Activated CD8-positive, alpha-beta T cell treated with anti-CD3 and anti-CD28 coated beads for 36 hours (primary cell): ENCODE data around the gene S100A7A. TPM values are rescaled to one million over a fixed set of nuclear protein-coding genes. Genes with fewer than 3 reads are reported as not detected.

ENCODE experiments used
- ATAC-seq: fragments of 200-7000 bp; cut with Tn5 transposase; one replicate; pipeline ENCODE4 v1.10.0; 2021; ENCODE audit warnings: mild to moderate bottlenecking, moderate library complexity
- CTCF ChIA-PET: fragments of 350-600 bp; sonication (Branson Sonifier 250); formaldehyde crosslinking; loops from one replicate; lab custom pipeline; 2021; ENCODE audit warnings: antibody characterized with exemption; lab: Charles Lee
- POLR2A ChIA-PET: fragments of 350-600 bp; sonication (Branson Sonifier 250); formaldehyde crosslinking; loops from one replicate; lab custom pipeline; 2021; ENCODE audit warnings: antibody characterized with exemption; lab: Charles Lee
- DNase-seq: peaks from one replicate; pipeline ENCODE4 v3.0.0-alpha.2; 2020
- H3K27ac Mint-ChIP-seq: one replicate; pipeline ENCODE4 v1.8.0; 2021; ENCODE audit warnings: mild to moderate bottlenecking, mixed read lengths
- H3K27me3 Mint-ChIP-seq: one replicate; pipeline ENCODE4 v1.8.0; 2021; ENCODE audit warnings: mixed read lengths
- H3K36me3 Mint-ChIP-seq: one replicate; pipeline ENCODE4 v1.8.0; 2021; ENCODE audit warnings: low read depth, mixed read lengths
- H3K4me1 Mint-ChIP-seq: one replicate; pipeline ENCODE4 v1.8.0; 2021; ENCODE audit warnings: low read depth, mixed read lengths
- H3K4me3 Mint-ChIP-seq: one replicate; pipeline ENCODE4 v1.8.0; 2021; ENCODE audit warnings: mild to moderate bottlenecking, moderate library complexity, mixed read lengths
- H3K9me3 Mint-ChIP-seq: one replicate; pipeline ENCODE4 v1.8.0; 2021; ENCODE audit warnings: mixed read lengths
- intact Hi-C: fragments of 100-400 bp; cut with micrococcal nuclease; formaldehyde crosslinking; loops from one replicate; pipeline ENCODE4 v1.10.0; 2022
- total RNA-seq, 2 experiments: library from RNA; stranded (reverse); gene quantifications; one replicate each; pipeline ENCODE4 v1.2.3, GENCODE V29; 2021
- TF ChIP-seq, protein P1 (sequence below): fragments of 200-600 bp; IDR thresholded peaks from one replicate; pipeline ENCODE4 v1.8.0; 2022; ENCODE audit warnings: antibody characterized with exemption, mild to moderate bottlenecking

Gene S100A7A
- total RNA-seq, 2 experiments from 2014 or later: not detected

DNA sequence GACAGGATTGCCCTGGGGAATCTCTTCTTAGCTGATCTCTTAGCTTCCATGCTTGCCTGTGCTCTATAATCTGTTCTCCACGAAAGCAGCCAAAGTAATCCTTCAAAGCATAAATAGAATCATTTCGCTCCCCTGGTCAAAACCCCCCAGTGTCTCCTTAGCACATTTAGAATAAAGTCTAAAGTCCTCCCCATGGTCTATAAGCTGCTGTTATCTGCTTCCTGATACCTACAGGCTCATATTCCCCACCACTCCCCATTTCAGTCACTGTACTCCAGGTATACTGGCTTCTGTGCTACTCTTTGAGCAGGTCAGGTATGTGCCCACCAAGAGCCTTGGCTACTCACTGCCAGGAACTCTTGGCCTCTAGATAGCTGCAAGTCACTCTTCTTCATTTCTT lies 43.7 kb upstream of the S100A7A start:
- Mint-ChIP-seq H3K27ac (no peak overlapping the region), H3K27me3 (peaks cover 6% of the 10 kb centered on the region), H3K9me3 (no peaks in the 10 kb centered on the region), H3K4me3 (no peak overlapping the region), H3K36me3 (no peaks in the 10 kb centered on the region), H3K4me1 (no peaks in the 10 kb centered on the region)
- ChIA-PET POLR2A (interaction anchor here (1.0 kb wide), 1 partner anchor 426 kb away, joined by 3 read pairs; no protein-coding TSS in a partner anchor), CTCF (interaction anchor here (1.1 kb wide), 1 partner anchor 21 kb away, joined by 3 read pairs; no protein-coding TSS in a partner anchor)
- ATAC-seq: no peak
- TF ChIP-seq, protein P1, sequence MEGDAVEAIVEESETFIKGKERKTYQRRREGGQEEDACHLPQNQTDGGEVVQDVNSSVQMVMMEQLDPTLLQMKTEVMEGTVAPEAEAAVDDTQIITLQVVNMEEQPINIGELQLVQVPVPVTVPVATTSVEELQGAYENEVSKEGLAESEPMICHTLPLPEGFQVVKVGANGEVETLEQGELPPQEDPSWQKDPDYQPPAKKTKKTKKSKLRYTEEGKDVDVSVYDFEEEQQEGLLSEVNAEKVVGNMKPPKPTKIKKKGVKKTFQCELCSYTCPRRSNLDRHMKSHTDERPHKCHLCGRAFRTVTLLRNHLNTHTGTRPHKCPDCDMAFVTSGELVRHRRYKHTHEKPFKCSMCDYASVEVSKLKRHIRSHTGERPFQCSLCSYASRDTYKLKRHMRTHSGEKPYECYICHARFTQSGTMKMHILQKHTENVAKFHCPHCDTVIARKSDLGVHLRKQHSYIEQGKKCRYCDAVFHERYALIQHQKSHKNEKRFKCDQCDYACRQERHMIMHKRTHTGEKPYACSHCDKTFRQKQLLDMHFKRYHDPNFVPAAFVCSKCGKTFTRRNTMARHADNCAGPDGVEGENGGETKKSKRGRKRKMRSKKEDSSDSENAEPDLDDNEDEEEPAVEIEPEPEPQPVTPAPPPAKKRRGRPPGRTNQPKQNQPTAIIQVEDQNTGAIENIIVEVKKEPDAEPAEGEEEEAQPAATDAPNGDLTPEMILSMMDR: no peak
- DNase-seq: no peak
- intact Hi-C loops: no loop called here

DNA sequence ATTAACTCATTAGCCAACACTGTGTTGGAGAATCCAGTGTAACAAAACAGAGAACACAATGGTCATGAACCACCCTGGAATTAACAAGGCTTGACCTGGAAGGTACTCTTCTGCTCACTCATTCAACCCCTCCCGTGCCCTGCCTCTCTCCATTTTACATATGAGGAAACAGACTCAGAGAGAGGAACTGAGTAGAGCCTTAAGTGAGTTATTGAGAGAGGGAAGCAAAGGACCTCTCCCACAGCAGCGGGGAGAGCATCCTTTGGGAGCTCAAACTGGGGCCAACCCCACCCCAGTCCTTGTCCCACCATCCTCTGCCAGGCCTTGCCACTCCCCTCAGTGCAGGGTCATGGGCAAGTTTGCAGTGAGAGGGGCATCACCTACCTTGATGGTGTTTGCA lies 42.2 kb upstream of the S100A7A start:
- Mint-ChIP-seq H3K27ac (no peak overlapping the region), H3K27me3 (peaks cover 9% of the 10 kb centered on the region), H3K4me3 (no peak overlapping the region), H3K4me1 (no peaks in the 10 kb centered on the region), H3K36me3 (no peaks in the 10 kb centered on the region), H3K9me3 (no peaks in the 10 kb centered on the region)
- intact Hi-C loops: no loop called here
- POLR2A ChIA-PET: no interaction called here
- DNase-seq (no peak), ATAC-seq (no peak)
- CTCF ChIA-PET: interaction anchor here (1.3 kb wide), 1 partner anchor 30 kb away, joined by 4 read pairs; no protein-coding TSS in a partner anchor
- TF ChIP-seq, protein P1: no peak

DNA sequence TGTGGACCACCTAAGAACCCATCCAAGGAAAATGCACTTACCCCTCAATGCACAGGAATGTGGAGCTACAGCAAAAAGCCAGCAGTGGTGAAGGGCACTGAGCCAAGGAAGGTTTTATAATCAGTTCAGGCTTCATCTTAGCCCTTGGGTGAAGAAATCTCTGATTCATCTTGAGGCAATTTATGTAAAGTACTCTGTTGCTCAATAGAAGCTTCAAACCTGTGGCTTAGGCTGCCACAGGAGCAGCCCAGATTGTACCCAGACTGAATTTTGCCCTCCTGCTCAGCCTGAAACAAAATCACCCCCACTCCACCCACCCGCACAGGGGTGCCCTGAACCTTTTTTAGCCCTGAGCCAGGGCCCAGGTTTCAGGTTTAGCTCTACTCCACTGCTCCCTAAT lies 40.8 kb upstream of the S100A7A start, which contains the start of gene S100A12:
TSS of gene S100A12 (minus strand) at position 111 of the 400 bp plus-strand sequence. CDS start 1,029 bp downstream, outside the sequence.
- TF ChIP-seq, protein P1: no peak
- CTCF ChIA-PET: interaction anchor here (1.0 to 1.8 kb wide), 4 partner anchors 22 to 90 kb away, joined by 3 to 5 read pairs (median 4); no protein-coding TSS in a partner anchor

GRCh38 chr1:153379591-153379990 lies 36.7 kb upstream of the S100A7A start:
- H3K4me3 Mint-ChIP-seq: no peak overlapping the region

More for the DNA sequence above, 40.8 kb upstream of the S100A7A start, which contains the start of gene S100A12:
- Mint-ChIP-seq H3K27ac (no peak within 1 kb of the TSS), H3K36me3 (no peaks in the 10 kb centered on the region), H3K9me3 (no peaks in the 10 kb centered on the region), H3K4me1 (no peaks in the 10 kb centered on the region), H3K27me3 (peaks cover 9% of the 10 kb centered on the region), H3K4me3 (no peak within 1 kb of the TSS)
- POLR2A ChIA-PET: no interaction called here
- no peak for DNase-seq
- intact Hi-C loops: no loop called here
- no peak for ATAC-seq

GRCh38 chr1:153380711-153381110 lies 35.6 kb upstream of the S100A7A start:
- ATAC-seq (no peak), DNase-seq (no peak)
- ChIA-PET POLR2A (no interaction called here), CTCF (no interaction called here)
- Mint-ChIP-seq H3K4me3 (no peak overlapping the region), H3K4me1 (no peaks in the 10 kb centered on the region), H3K27ac (no peak overlapping the region), H3K36me3 (no peaks in the 10 kb centered on the region), H3K9me3 (peaks cover 11% of the 10 kb centered on the region), H3K27me3 (peaks cover 22% of the 10 kb centered on the region)
- intact Hi-C loops: no loop called here
- TF ChIP-seq, protein P1: no peak

More at GRCh38 chr1:153379591-153379990, 36.7 kb upstream of the S100A7A start:
- Mint-ChIP-seq H3K36me3 (no peaks in the 10 kb centered on the region), H3K9me3 (peaks cover 11% of the 10 kb centered on the region), H3K4me1 (no peaks in the 10 kb centered on the region), H3K27ac (no peak overlapping the region), H3K27me3 (peaks cover 22% of the 10 kb centered on the region)
- ChIA-PET CTCF (no interaction called here), POLR2A (no interaction called here)
- ATAC-seq: no peak
- intact Hi-C loops: no loop called here
- no peak for DNase-seq
- TF ChIP-seq, protein P1: no peak
